Stimulated activated CD4-positive, alpha-beta T cell treated with anti-CD3 and anti-CD28 coated beads, Interleukin-2, amount 100 ng/mL, for 4 hours (primary cell): ENCODE data around the gene GPR82.
"Not testable (repeated sequence)": the region's sequence is repeated elsewhere in the genome, so short reads cannot be mapped to it uniquely, and the experiment has no call there.

Source experiments
- DNase-seq: peaks from one replicate; pipeline ENCODE4 v3.0.0-alpha.2; 2020; ENCODE audit warnings: low read depth

Gene GPR82, protein sequence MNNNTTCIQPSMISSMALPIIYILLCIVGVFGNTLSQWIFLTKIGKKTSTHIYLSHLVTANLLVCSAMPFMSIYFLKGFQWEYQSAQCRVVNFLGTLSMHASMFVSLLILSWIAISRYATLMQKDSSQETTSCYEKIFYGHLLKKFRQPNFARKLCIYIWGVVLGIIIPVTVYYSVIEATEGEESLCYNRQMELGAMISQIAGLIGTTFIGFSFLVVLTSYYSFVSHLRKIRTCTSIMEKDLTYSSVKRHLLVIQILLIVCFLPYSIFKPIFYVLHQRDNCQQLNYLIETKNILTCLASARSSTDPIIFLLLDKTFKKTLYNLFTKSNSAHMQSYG

DNA sequence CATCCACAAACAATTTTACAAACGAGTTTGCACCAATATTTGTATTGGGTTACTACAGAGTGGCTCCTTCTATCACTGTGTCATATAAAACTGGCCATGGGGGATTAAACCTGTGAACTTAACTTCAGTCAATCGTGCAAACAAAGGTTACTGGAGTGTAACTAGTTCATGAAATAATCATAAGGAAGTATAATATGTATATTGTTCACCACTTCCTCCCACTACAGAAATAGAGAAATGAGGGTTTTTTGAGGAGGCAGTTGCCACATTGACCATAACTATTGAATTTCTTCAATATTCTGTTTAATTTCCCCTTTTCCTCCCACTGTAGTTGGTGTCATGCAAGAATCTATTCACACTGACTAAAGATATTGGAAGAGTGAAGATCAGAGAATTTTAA lies at the start of gene GPR82:
Gene GPR82, plus strand, starts transcription at position 356 of the 400 bp plus-strand sequence. CDS start 2,846 bp downstream, outside the sequence.
- no peak for DNase-seq

DNA sequence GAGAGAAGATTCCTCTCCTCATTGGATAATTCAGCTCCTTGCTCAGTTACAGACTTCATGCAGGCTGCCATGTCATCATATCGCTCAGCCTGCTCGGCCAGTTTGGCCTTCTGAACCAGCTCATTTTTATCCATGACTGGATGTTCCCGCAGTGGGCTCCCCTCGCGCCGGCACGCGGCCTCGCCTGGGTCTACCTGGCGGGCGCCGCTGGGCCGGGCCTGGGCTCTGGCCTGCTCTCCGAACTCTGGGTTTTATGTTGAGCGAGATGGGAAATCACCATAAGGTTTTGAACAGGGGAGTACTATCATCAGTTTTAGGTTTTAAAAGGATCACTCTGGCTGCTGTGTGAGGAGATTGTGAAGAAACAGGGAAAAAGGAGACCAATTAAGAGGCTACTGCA lies 47.6 kb upstream of the GPR82 start:
- not testable (repeated sequence) for DNase-seq

DNA sequence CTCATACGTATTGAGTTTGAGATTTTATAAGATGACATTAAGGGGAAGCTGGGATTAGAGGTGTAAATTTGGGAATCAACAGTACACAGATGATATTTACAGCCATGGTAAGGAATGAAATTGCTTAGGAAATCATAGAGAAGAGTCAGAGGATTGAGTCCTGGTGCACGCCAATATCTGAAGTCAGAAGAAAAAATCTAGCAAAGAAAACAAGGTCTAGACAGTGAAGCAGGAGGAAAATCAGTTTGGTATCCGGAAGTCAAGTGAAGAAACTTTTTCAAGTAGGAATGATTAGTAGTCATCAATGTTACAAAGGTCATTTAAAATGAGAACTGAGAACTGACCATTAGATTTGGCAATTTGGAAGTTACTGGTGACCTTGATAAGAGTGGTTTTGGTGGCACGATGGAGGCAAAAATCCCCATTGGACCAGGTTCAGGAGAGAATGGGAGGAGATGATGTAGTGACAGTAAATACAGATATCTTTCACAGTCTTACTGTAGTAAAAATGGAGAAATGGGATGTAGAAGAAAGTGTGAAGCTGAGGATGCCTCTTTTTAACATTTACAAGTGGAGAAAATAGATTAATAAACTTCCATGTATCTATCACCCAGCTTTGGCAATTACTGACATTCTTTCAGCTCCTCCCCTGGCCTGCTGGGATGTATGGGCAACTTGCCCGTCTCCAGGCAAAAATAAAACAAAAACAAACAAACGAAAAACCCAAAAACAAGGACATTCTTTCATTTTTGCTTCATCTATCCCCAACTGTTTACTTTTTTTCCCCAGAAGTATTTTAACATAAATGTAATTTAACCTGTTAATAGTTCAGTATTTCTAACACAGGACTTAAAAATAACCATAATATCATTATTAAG lies 46.6 kb upstream of the GPR82 start:
- DNase-seq = no peak

DNA sequence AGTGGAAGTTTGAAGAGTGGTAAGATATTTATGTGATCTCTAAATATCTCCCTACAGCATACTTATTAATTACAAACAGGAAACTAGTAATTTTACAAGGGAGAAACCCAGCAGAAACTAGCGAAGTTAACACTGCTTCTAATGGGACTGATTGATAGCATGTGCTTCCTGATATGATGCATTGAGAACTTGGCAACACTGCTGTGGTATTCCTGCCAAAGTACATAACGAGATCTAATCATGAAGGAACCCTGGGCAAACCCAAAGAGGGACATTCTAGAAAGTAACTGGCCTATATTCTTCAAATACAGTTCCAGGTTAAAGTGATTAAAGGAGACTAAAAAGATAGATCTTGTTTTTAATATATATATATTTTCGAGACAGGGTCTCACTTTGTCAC lies 39.8 kb upstream of the GPR82 start:
- no peak for DNase-seq

DNA sequence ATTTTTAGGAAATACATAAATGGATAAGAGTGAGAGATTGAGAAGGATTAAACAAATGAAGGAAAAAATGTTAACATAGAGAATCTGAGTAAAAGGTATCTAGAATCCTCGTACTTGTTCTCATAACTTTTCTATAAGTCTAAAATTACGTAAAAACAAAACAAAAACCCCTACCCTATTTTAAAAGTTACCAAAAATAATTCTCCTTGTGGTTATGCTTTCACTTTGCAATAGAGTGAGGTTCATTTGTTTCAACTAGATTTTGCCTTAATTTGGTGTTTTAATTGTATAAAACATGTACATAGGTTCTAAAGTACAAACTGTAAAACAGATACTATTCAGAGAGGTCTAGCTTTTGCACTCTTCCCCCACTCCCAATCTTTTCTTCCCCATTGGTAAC lies 39.0 kb upstream of the GPR82 start:
- DNase-seq = no peak

DNA sequence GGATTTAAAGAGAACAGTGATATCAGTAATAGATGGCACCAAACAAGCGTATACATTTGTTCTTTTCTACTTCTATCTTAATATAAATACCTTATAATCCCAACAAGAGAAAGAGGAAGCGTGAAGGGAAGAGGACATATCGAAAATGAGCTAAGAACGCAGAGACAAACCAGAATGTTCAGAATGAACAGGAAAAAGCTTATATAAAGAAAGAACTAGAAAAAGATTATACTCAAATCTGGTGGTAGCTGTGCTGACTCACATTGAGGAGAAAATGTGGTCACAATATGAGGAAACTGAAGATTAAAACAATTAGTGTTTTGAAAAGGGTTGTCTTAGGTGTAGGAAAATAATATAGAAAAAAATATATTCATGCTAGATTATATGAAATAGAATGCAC lies 37.2 kb upstream of the GPR82 start:
- DNase-seq = no peak

DNA sequence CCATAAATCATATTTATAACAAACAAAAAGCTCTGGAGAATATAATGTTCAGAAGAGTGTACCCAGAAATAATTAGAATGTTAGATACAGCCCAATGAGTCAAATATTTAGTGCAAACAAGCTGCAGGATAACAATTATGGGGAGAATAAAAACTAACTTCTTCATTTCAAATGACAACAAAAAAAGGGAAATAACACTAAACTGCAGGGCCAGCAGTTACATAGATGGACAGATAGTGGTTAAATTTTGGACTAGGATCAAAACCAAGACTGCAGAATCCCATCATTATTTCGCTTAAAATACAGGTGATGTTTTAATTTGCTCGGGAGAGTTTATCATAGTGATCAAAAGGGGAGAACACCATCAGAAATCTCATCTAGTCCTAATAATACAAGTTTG lies 35.8 kb upstream of the GPR82 start:
- DNase-seq = no peak

DNA sequence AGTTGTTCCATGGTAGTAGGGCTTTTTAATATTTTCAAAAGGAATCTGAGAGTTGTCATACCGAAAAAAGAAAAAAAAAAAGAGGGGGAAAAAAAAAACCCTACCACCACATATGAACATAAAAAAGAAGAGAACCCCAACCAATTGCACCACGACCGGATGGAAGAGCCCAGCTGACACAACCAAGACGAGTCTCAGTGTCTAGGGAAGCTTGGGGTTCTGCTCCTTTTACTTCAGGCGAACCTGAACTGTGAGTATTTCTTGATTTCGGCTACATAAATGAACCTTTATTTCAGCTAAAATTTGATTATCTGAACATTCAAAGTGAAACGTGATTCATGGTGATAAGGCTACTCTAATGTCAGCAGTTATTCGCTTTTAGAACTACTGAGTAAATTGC lies 35.1 kb upstream of the GPR82 start, which contains the start of gene GPR34:
Gene GPR34, plus strand, starts transcription at position 139 of the 400 bp plus-strand sequence. CDS start 6,661 bp downstream, outside the sequence.
- no peak for DNase-seq

DNA sequence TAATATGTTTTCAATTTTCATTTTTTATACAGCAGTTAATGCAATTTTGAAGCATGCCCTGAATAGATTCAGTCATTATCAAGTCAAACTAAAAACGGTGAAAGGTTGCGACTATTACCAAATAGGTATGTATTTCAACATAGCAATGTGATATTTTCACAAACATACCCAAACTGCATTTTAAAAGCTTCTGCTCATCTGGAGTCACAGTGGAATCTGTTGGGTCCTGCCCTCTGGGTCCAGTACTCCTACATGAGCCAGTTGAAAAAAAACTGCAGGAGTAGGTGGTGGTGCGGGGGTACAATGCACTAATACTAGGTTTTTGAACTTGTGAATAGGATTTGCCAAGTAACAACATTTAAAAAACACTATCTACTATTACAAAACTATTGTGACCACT lies 34.3 kb upstream of the GPR82 start:
- DNase-seq = no peak

DNA sequence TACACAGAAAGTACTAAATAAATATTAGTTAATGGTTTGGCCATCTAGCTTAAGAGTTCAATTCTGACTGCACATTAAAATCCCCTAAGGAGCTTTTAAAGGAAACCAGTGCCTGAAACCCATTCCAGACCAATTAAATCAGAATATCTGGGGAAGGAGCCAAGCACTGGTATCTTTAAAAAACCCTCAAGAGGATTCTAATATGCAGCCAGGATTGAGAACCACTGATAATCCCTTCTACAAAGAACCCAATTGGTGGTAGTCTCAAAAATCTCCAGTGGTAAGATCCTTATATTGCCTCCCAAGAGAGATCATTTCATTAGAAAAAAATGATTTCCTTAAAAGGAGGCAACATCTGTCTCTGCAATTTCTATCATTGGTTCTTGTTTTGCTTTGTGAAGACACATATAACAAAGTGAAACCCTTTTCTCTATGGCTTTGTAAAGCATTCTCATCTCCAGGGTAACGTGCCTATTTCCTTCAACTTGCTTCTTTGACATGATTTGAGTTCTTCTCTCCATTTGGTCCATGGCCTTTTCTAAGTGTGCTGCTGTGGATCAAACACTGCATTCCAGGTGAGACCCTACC lies 31.7 kb upstream of the GPR82 start:
- no peak for DNase-seq

DNA sequence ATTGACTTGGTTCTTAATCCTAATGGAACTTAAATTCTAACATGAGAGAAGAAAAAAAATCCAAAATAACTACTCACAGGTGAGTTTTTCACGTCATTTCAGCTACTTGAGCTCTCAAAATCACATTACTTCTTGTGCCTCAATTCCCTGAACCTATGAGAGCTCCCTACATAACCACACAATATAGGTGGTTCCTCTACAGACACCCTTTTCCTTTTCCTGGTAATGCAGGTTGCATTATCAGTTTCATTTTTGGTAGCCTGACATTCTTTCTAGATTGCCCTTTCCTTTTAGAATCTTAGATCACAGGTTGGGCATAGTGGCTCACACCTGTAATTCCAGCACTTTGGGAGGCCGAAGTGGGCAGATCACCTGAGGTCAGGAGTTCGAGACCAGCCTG lies 31.0 kb upstream of the GPR82 start:
- DNase-seq = no peak

DNA sequence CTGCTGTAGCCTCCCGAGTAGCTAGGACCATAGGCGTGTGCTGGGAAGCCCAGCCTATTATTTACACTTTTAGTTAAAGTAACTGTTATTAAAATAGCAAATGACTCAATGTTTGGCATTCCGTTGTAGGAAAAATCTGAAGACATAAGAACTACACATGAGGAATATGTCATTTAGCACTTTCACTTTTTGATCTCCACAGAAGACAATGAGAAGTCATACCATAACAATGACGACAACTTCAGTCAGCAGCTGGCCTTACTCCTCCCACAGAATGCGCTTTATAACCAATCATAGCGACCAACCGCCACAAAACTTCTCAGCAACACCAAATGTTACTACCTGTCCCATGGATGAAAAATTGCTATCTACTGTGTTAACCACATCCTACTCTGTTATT lies 28.6 kb upstream of the GPR82 start:
- DNase-seq = no peak

DNA sequence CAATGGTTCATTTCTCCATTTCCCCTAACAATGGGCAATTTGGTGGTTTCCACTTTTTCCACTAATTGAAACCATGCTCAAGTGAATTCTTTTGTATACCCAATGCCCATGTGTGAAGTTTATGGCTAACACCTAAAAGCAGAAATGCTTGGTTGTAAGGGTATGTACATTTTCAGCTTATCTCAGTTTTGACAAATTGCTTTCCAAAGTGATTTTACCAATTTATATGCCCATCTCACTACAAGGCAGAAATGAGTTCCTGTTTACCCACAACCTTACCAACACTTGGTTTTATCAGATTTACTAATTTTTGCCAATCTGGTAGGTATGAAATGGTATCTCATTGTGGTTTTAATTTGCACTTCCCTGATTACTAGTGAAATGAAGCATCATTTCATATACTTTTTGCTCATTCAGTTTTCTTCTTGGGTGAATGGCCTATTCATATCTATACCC lies 20.4 kb upstream of the GPR82 start:
- no peak for DNase-seq

DNA sequence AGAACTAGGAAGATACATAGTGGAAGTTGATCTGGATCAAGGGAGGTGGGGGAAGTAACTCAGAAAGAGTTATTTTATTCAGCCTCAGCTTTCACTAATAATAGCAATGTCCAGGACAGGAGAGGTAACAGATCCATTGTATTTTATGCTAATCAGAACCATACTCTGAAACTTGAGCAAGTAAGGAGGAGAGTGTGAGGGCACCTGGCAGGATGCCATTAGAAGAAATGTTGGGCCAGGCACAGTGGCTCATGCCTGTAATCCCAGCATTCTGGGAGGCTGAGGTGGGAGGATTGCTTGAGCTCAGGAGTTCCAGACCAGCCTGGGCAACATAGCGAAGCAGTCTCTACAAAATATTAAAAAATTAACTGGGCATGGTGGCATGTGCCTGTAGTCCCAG lies 18.9 kb upstream of the GPR82 start:
- DNase-seq = no peak

DNA sequence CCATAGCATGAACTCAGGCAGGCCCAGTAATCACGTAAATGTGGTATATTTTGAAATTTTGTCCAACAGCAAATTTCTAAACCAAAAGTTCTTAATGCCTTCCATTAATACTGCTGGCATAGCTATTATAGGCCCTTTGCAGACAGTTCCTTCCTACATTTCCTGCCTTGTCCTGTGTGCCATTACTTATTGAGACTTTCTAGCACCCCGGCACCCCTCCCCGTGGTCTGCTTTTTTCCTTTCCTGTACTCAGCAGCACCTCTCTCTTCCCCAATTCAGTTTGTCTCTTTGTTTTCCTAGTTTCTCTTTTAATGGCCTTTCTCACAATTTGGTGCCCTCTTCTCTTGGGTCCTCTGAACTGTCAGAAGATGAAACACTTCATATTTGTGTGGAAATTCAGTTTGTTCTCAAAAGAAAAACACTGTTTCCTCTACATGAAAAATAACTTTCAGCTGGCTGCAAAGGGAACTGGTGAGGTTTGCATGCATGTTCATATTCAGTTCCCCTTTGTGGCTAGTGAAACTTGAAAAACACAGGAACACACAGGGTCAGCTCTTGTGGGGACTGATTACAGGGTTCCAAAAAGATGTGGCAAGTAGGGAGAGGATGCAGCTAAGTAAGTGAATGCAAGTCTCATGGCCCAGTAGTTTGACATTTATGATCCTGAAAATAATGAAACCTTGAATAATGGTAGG lies 18.2 kb upstream of the GPR82 start:
- no peak for DNase-seq

DNA sequence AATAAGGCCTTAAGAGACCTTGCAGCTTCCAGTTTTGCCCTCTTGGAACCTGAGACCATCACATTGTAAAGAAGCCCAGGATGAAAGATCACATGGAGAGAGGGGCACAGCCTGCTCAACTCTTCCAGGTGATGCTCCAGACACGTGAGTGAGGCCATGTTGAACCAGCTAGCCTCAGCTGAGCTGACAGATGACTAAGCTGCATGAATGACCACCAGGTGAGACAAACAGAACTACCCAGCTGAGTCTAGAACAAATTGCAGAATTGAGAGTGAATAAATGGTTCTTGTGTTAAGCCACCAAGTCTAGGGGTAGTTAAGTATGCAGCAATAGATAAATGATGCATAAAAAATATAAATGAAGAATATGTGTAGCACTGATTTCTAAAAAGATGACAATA lies 16.8 kb upstream of the GPR82 start:
- no peak for DNase-seq

DNA sequence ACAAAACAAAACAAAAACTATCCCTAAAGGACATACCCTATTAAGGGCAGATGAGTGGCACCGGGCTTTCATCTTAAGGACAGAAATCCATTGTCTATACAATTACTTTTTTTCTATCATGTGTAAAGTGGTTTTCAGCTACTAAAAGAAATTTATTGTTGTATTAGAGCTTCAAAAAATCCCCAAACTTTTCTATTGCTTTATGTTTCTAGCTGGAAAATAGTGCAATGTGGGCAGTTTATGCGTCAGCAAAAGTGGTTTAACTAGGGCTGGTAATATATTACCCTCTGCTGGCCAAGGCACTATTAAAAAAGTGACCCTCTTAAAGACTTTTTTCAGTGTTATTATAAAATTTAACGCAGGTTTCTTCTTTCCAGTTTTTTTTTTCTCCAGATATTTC lies 15.5 kb upstream of the GPR82 start:
- DNase-seq = no peak

DNA sequence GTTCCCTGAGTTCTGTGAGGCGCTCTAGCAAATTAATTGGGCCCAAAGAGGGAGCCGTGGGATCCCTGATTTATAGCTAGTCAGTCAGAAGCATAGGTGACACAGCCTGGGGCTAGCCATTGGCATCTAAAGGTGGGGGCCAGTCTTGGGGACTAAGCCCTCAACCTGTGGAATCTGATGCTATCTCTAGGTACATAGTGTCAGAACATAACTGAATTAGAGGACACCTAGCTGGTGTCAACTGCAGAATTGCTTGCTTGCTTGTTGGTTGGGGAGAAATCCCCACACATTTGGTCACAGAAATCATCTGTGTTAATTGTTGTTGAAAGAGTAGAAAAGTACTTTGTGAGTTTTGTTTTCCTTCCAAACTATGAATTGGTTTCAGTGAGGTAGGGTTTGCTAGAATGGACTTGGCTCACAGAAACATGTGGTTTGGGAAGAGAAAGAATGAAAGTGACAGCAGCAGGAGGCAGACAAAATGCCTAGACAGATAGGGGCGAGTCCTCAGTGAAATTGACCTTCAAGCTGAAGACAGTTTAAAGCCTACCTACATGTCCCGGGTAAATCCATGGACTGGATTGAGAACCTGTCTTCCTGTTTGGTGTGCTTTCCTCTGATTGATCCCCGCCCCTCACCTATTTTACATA lies 12.8 kb upstream of the GPR82 start:
- DNase-seq = no peak

DNA sequence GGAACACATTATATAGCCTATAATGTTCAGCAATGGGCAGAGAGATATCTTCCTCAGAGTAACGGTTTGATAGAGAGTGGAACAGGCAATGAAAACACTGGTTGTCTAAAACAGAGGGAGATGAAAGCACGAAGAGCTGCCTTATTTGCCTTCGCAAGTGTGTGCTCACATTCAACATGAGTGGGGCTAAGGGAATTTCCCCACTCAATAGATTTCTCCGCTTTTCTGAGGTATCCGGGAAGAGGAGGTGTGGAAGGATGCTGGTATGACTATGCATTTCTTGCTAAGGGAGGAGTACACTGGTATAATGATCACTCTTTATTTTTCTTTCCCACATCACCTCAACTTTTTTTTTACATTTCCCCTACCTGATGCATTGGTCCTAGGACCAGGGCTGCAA lies 7.8 kb upstream of the GPR82 start:
- DNase-seq = no peak

DNA sequence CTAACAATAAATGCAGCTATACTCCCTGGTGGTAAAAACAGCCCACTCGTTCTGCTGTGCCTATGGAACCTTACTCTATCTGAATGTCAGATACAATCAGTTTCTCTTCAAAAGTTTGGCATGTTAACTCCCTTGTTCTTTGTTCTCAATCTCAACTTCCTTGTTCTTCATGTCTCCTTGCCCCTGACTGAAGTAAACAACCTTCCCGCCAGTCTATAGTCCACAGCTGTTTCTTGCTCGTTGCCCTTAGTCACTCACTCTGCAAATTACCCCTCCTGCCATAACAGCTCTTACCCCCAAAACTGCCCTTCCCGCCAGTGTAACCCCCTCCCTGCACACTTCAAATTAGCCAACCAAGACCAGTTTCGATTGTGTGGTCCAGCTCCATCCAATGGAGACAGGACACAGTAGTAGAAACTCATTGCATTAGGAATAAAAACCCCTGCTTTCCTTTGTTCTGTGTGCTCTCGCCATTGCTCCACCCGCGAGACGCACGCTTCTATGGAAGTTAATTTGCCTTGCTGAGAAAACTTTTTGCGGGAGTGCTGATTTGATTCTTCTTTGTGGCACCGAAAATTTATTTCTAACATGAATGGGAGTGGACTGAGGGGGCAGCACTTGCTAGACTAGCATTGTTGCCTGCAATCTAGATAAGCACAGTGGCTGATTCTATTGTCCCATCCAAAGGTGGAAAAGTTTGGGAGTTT lies 7.1 kb upstream of the GPR82 start:
- DNase-seq = no peak
